GM10248 (cell line): ENCODE measurements around the gene SLCO3A1.

Experiments
- CTCF ChIA-PET: fragments of 300-600 bp; sonication (Branson Sonifier 250); formaldehyde crosslinking; extraction: SDS; loops from one replicate; lab custom pipeline; 2021; ENCODE audit warnings: antibody characterized with exemption; lab: Yijun Ruan, JAX
- POLR2A ChIA-PET: fragments of 350-650 bp; sonication (Branson Sonifier 250); formaldehyde crosslinking; extraction: SDS; loops from one replicate; lab custom pipeline; 2020; ENCODE audit warnings: antibody characterized with exemption; lab: Yijun Ruan, JAX
- DNase-seq: peaks from one replicate; pipeline ENCODE4 v3.0.0; 2012; ENCODE audit errors: extremely low spot score
- TF ChIP-seq, protein P1 (sequence below): IDR thresholded peaks from 2 replicates; pipeline ENCODE4 v1.5.1; 2012; ENCODE audit warnings: mild to moderate bottlenecking, low read depth; ENCODE audit errors: extremely low read depth, missing control alignments, control extremely low read depth

SLCO3A1 gene

GRCh38 chr15:91887921-91888373, 34.4 kb downstream of the SLCO3A1 start:
- TF ChIP-seq, protein P1, sequence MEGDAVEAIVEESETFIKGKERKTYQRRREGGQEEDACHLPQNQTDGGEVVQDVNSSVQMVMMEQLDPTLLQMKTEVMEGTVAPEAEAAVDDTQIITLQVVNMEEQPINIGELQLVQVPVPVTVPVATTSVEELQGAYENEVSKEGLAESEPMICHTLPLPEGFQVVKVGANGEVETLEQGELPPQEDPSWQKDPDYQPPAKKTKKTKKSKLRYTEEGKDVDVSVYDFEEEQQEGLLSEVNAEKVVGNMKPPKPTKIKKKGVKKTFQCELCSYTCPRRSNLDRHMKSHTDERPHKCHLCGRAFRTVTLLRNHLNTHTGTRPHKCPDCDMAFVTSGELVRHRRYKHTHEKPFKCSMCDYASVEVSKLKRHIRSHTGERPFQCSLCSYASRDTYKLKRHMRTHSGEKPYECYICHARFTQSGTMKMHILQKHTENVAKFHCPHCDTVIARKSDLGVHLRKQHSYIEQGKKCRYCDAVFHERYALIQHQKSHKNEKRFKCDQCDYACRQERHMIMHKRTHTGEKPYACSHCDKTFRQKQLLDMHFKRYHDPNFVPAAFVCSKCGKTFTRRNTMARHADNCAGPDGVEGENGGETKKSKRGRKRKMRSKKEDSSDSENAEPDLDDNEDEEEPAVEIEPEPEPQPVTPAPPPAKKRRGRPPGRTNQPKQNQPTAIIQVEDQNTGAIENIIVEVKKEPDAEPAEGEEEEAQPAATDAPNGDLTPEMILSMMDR = no peak
- POLR2A ChIA-PET = no interaction called here

DNA sequence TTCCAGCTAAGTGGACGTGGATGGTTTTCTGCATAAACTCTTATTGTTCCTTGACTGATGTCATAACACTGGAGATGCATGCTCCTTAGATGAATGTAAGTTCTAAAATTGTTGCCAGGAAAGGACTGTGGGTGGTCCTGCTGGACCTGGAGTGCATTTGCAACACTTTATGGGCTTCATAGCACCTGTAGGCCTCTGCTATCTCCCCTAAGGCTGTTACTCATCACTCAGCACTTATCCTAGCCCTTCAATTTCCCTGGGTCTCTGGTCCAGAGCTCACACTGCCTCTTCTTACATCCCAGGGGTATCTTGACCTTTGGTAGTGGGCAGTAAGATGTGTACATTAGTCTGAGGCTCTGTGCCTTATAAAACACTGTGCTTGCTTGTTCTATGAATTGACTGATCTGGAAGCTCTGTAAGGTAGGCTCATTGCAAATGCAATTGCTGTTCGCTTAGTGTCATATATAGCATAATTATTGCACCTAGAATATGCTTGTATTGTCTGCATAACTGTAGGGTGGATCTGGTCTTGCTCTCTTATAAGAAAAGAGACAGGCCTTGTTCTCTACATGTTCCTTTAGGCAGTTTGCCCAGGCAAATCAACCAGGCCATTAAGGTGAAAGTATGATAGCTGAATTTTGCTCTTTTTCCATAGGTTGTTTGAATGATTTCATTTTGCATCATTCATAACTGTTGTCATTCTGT, 35.8 kb downstream of the SLCO3A1 start:
- TF ChIP-seq, protein P1 = no peak
- ChIA-PET CTCF (interaction anchor here (1.0 kb wide), 1 partner anchor 8 kb away, joined by 4 read pairs; no protein-coding TSS in a partner anchor), POLR2A (no interaction called here)
- no peak for DNase-seq

More at GRCh38 chr15:91887921-91888373, 34.4 kb downstream of the SLCO3A1 start:
- DNase-seq = no peak
- CTCF ChIA-PET = interaction anchor here (1.5 kb wide), 1 partner anchor 14 kb away, joined by 3 read pairs; no protein-coding TSS in a partner anchor

- CTCF ChIA-PET = no interaction called here
- POLR2A ChIA-PET = no interaction called here
Observed at GRCh38 chr15:91890614-91891013, 37.1 kb downstream of the SLCO3A1 start.

GRCh38 chr15:91891101-91891500, 37.6 kb downstream of the SLCO3A1 start:
- CTCF ChIA-PET = no interaction called here

More at GRCh38 chr15:91890614-91891013, 37.1 kb downstream of the SLCO3A1 start:
- DNase-seq = no peak
- TF ChIP-seq, protein P1 = no peak

DNA sequence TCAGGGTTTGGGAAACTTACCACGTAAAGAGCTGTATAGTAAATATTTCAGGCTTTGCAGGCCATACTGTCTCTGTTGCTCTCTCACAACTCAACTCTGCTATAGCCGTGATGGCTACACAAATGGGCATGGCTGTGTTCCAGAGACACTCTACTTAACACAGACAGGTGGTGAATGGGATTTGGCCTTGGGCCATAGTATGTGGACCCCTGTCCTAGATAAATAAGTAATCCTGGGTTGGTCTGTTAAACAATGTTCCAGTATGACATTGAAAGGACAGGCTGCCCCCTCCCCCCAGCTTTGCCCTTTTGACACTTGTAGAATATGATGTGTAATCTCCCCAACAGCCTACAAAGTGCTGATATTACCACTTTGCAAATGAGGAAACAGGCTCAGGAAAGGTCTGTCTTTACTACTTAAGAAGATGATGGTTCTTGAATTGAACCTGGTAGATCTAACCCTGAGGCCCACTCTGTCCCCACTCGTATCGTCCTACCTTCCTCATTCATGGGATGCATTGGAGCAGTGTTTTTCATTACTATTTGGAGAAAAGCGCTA, 38.4 kb downstream of the SLCO3A1 start:
- CTCF ChIA-PET = interaction anchor here (1.6 kb wide), 1 partner anchor 38 kb away, joined by 5 read pairs; the partner anchor contains the start of gene SLCO3A1
- no peak for DNase-seq
- TF ChIP-seq, protein P1 = no peak
- POLR2A ChIA-PET = no interaction called here

More at GRCh38 chr15:91891101-91891500, 37.6 kb downstream of the SLCO3A1 start:
- TF ChIP-seq, protein P1 = no peak
- DNase-seq = no peak
- POLR2A ChIA-PET = no interaction called here

- DNase-seq = no peak
- ChIA-PET POLR2A (no interaction called here), CTCF (interaction anchor here (1.2 to 1.6 kb wide), 2 partner anchors 9 to 38 kb away, joined by 4 to 5 read pairs; partner anchors contain the start of gene SLCO3A1)
- TF ChIP-seq, protein P1 = no peak
Observed at GRCh38 chr15:91892436-91892835, 38.9 kb downstream of the SLCO3A1 start.
